Measurements from ENCODE around the gene NES.

- TF ChIP-seq CTCF (IDR thresholded peaks at IDR 0.05; ENCODE audit: borderline replicate concordance, extremely low read depth, low read length, poor library complexity, severe bottlenecking): no peak
- TF ChIP-seq EZH2 (IDR thresholded peaks at IDR 0.05; ENCODE audit: borderline replicate concordance, low read depth, low read length, severe bottlenecking): no peak
These were observed 6.8 kb downstream of the NES start for GRCh38 chr1:156670359-156670758.

All from DND-41 (cell line).